Ureter (tissue), 1 donor: ENCODE data around the gene E2F1. TPM values are rescaled to one million over a fixed set of nuclear protein-coding genes. Genes with fewer than 3 reads are reported as not detected.

Source experiments
- DNase-seq: peaks from one replicate; pipeline ENCODE4 v3.0.0-alpha.2; 2020; ENCODE audit warnings: low spot score
- total RNA-seq: library from RNA; stranded (reverse); gene quantifications from one replicate; pipeline ENCODE4 v1.2.4, GENCODE V29; 2023
- donor health status: DM: yes; HTN: yes; CAD: no.

E2F1 gene
- total RNA-seq, 1 donor from 2014 or later: 2.0 TPM

DNA sequence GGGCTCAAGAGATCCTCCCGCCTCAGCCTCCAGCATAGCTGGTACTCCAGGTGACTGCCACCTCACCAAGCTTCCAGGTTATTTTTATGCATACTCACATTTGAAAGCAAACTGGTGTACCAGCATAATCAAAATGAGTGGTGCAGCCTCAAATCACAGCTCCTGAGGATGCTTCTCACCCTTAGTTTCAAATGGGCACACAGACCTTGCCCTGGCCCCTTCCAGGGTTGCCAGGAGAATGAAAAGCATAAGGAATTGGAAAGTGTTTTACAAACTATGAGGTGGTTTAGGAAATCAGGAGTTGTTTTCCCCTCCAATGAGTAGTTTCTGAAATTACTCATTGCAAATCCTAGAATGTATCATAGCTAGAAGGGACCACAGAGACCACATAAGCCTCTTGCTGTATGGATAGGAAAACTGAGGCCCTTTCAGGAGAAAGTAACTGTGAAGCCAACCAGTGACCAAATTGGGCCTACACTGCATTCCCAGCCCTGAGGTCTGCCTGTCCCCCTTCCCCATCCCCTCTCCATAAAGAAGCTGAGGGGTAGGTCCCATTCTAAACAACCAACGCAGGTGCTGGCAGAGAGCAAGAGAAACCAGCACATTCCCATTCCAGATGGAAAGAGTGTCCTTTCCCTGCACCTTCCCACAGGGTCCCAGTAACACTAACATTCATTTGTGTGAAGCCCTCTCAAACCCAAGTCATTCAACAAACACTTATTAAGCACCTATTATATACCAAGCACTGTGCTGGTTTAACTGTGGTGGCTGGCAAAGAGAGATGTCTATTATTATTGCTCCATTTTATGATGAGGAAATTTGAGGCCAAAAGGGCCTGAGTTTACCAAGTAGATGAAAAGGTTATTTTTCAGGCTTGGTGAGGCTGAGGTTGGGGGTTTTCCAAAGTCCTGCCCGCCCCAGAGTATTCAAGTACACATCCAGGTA, 2.1 kb upstream of the E2F1 start:
- DNase-seq: no peak

DNA sequence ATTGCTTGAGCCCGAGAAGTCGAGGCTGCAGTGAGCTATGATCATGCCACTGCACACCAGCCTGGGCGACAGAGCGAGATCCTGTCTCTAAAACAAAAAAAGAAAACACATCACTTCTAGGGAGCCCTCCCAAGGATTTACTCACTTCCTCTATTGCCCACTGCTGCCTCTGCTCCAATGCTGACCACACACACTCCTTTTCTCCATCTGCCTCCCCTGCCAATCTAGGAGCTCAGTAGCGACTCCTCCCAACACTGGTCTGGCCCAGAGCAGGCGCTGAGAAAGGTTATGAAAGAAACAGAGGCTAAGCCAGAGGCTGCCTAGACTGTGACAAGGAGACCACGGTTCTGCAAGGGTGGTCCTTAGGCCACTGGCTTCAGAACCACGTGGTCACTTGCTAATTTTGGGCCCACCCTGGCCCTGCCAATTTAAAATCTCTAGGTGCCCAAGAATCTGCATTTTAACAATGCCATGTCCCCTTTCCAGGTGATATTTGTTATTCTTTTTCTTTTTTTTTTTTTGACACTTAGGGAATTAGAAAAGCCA, 1.3 kb upstream of the E2F1 start:
- no peak for DNase-seq

DNA sequence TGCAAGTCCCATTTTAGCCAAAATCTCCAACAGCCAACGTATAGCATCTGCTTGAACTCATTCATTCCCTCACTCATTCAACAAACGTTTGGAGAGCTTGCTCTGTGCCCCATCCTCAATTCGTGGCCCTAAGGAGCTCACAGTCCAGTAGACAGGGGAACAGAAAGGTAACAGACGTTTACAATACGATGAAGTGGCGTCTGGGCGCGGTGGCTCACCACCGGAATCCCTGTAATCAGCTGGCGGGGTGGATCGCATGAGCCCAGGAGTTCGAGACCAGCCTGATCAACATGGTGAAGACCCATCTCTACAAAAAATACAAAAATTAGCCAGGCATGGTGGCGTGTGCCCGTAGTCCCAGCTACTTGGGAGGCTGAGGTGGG, 790 bp upstream of the E2F1 start:
- DNase-seq: no peak

DNA sequence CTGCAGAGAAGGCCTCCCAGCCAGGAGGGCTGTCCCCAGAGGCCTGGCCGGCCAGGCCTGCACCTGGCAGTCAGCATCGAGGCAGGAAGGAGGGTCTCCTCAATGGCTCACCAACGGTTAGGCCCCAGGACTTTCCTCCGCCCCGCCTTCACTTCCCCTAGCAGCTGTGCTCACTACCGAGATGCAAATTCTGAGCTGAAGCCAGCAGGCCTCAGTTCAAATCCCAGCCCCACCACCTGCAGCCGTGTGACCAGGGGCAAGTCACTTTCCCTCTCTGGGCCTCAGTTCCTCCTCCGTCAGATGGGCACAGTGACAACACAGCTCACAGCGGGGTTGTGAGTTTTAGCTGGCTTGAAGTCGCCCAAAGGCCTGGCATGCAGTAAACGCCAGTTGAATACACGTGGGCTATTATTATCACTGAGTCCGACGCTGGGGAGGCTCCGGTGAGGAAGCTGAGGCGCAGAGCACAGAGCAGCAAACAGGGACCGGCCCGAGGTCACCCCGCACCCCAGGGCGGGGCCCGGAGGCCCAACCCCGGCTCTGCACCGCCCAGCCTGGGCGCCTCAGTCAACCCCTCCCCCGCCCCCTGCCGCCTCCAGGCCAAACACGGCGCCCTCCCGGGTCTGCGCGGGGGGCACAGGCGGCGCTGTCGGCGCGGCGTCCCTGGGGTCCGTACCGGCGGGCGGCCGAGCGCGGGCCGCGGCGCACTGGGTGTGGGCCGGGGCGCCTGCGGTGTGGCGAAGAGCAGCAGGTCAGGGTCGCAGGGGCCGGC, 671 bp downstream of the E2F1 start:
- no peak for DNase-seq

DNA sequence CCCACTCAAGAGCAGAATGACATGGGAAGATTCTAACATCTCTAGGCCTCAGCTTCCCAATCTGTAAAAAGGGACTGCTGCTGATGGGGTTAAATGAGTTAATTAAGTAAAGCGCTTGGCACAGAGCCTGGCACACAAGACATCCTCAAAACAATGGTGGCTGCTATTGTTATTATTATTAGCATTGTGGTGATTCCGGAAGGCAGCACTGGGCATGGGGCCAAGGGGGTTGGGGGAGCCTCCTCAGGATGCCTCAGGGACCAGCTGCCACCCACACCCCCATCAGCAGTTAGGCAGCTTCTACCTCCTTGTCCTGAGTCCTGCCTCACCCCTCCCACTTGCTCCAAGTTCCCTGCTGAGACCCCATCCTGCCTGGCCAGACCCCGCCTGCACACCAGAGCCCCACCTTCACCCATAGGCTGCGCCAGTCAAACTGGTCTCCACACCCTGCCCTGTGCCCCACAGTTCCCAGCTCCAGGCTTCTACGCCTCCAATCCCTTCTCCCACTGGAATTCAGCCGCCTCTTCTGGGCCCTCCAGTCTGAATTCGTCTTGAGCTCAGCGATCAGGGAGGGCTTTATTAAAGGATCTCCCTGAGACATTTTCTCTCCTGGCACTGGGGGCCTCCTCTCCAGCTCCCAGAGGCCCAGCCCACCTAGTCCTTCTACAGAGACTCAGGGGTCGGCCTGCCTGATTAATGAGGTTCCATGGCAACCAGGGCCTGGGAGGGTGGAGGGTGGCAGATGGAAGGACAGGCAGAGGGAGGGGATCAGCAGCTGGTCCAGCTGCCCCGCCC, 1.5 kb downstream of the E2F1 start:
- DNase-seq: no peak

DNA sequence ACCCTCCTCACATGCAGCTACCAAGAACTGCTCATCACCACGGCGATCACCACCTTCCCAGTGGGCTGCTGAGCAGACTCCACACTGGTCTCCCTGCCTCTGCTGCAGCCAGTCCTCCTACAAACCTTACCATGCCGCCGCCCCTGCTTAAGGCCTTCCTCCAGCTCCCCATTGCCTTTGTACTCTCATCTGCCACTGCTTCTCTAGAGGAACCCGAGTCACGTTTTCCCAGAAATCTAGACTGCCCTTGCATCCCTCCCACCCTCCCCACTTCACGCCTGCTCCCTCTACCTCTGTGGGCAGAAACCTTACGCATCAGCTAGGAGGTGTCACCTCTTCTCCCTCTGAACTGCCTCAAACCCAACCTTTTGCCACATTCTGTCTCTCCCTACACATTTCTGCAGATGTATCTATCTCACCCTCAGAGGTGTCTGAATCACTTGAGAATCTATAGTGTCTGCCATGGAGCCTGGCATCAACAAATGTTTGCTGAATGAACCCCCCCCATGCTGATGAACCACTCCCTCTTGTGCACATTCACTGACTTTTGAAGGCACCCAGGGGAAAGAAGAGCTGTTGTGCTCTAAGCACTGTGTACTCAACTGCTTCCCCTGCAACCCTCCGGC, 4.3 kb downstream of the E2F1 start:
- no peak for DNase-seq

DNA sequence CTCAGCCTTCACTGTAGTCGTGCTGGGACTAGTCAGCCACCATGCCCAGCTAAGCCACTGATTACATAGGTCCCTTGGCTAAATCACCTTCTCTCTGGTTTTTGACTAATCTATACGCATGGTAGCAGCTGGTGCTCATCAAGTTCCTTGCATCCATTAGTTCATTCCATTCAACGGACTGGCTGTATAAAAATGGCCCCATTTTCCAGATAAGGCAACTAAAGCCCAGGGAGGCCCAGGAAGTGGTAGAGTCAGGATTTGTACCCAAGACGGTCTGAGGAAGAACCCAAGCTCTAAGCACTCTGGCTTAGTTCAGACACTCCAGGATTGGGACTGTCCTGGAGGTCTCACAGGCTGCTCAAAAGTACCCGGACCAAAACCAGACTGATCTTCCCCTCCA, 4.9 kb downstream of the E2F1 start:
- DNase-seq: no peak

DNA sequence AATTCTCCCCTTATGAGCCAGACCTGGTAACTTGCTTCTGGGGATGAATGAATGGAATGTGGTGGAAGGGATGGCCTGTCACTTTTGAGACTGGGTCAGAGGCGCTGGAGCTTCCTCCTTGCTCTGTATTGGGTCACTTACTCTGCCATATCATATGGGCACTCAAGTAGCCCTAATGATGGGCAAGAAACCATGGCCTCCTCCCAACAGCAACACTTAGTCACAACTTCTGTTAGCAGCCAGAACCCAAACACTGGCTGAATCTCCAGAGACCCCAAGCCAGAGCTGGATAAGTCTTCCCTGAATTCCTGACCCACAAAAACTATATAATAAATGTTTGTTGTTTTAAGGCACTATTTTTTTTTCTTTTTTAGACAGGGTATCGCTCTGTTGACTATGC, 5.5 kb downstream of the E2F1 start:
- no peak for DNase-seq

DNA sequence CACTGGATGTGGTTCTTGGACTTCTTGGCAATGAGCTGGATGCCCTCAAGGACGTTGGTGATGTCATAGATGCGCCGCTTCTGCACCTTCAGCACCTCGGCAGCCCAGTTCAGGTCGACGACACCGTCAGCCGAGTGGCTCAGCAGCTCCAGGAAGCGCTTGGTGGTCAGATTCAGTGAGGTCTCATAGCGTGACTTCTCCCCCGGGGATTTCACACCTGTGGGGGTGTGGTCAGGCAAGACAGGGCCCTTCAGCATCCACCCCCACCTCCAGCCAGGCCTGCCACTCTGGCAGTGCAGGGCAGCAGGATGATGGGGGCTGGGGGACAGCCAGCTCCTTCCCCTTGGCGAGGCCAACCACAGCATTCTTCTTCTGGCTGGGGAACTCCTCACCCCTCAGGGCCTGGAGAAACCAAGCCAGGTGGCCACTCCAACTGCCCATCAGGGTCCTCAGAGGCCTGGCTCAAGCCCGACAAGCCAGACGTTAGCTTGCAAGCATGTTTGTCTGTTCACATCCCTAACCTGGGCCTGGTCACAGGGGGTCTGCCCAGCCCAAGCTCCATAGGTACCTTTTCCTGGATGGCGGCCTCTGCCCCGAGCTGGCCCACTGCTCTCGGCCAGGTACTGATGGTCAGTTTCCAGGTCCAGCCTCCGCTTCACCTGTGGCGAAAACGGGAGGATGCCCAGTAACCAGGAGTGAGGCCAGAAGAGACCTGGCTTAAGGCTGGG, 6.3 kb downstream of the E2F1 start:
- DNase-seq: no peak

DNA sequence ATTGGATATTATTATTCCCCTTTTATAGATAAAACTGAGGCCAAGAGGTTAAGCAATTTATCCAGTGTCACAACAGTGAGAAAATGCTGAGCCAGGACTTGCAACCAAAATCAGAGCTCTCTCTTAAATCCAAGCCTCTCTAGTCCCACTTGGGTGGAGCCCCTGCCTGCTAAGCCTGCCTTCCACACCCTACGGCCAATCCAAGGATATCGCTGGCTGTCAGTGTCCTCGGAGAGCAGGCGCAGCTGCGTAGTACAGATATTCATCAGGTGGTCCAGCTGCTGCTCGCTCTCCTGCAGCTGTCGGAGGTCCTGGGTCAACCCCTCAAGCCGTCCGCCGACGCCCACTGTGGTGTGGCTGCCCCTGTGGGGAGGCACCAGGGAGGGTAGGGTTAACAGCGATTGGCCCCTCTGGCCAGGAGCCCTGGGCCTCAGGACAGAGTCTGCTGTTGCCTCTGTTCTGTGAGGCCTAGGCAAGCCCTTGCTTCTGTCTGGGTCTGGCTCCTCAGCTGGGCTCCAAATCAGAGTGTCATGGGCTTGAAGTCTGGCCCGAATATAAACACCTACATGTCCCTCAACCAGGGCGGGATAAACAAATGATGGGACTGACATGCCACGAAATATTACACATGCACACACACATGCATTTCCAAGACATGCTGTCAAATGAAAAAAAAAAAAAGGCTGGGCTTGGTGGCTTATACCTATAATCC, 8.0 kb downstream of the E2F1 start:
- DNase-seq: no peak

DNA sequence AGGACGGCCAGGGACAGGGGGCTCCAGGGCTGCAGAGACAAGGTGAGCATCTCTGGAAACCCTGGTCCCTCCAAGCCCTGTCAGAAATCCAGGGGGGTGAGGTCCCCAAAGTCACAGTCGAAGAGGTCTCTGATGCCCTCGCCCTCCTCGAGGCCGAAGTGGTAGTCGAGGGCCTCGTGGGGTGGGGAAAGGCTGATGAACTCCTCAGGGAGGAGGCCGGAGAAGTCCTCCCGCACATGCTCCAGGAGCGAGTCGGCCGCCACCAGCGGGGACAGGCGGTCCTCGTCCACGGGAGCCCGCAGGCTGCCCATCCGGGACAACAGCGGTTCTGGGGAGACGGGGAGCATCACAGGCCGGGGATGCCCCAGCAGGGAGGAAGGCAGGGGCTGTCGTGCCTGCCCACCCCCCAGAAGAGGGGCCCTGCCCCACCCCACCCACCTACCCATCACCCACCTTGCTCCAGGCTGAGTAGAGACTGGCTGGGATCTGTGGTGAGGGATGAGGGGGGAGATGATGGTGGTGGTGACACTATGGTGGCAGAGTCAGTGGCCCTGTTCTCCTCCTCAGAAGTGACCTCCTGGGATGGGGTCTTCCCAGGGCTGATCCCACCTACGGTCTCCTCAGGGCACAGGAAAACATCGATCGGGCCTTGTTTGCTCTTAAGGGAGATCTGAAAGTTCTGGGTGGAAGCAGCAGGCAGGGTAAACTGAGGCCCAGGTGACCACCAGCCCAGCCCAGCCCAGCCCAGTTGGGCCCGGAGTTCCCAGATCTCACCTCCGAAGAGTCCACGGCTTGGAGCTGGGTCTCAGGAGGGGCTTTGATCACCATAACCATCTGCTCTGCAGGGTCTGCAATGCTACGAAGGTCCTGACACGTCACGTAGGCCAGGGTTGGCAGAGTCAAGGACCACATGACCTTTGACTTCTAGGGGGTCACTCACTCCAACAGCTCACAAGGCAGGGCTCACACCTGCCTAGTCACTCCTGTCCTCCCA, 9.2 kb downstream of the E2F1 start:
- no peak for DNase-seq

DNA sequence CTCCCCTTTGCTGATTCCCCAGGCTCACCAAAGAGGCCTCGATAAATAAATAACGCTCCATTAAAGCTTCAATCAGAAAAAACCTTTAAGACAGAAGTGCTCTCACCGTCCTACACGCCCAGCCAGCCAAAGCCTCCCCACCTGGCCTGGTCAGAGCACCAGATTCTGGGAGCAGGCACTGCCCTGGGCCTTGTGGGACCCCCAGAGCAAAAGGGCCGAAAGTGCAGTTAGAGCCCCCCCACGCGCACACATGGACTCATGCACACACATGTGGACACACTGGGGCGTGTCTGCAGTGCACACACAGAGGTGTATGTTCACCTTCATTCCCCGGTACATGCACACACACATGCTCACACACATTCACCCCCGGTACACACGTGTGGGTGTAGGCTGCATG, 10.1 kb downstream of the E2F1 start:
- DNase-seq: no peak

DNA sequence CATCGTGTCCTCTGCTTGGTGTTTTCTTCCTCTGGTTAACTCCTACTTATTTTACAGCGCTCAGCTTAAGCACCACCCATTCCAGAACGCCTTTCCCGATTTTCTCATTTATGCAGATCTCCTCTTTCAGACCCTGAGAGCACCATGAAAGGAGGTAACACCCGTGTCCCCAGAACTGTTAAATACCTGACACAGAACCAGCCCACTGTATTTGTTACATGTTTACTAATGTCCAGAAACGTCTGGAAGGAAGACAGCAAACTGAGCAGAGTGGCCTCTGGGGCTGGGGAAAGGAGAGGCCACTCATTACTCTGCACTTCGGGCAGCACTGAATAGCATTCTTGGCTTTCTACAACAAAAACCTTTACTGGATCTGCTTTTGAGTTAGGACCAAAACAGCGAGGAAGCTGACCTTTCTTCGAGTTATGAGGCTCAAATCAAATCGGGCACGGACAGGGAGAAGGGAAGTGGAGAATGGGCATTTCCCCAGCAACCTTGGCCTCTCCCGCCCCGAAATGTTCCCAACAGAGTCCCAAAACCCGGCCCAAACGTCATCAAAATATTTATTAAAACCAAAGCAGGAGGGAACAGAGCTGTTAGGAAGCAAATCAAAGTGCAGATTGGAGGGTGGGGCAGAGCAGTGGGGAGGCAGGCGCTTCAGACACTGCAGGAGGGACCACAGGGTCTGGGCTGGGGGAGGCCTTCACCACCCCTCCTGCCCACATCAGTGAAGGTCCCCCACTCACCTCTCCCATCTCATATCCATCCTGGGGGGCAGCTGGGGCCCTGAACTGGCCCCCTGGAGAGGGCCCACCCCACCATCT, 10.8 kb downstream of the E2F1 start:
- no peak for DNase-seq

DNA sequence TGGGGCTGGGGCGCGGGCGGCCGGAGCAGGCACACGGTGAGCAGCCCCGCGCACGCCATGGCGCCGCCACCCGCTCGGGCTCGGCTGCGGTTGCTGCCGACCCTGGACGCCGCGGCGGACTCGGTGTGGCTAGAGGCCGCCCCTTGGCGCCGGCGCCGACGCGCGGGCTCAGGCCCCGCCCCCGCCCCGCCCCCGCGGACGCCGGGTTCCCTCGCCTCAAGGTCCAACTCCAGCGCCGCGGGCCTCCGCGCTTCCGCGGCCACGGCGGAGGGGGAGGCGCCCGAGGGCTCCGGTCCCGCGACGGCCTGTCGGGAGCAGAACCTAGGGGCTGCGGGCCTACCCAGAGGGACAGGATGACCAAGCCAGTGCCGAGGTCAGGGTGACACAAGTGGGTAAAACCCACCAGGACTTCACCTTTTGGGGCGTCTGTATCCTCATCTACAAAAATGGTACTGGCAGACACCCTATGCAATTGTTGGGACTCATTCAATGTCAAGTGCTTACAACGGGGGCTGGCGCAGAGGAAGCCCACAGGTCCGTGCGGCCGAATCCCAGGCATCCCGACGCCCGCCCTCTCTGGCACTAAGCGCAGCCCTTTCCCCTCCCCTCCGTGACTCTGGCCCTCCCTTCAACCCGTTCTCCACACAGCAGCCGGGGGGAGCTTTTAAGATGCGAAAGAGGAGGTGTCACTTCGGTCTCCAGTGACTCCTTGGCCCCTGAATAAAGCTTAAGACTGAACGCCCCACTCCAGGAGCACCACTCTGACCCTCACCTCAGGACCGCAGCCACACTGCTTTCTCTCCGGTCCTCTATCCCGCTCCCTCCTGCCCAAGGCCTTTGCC, 11.7 kb downstream of the E2F1 start, which contains the start of gene NECAB3:
Gene NECAB3, minus strand, starts transcription at position 135 of the 842 bp plus-strand sequence. Its CDS starts 76 bp downstream, at position 59.
- no peak for DNase-seq

DNA sequence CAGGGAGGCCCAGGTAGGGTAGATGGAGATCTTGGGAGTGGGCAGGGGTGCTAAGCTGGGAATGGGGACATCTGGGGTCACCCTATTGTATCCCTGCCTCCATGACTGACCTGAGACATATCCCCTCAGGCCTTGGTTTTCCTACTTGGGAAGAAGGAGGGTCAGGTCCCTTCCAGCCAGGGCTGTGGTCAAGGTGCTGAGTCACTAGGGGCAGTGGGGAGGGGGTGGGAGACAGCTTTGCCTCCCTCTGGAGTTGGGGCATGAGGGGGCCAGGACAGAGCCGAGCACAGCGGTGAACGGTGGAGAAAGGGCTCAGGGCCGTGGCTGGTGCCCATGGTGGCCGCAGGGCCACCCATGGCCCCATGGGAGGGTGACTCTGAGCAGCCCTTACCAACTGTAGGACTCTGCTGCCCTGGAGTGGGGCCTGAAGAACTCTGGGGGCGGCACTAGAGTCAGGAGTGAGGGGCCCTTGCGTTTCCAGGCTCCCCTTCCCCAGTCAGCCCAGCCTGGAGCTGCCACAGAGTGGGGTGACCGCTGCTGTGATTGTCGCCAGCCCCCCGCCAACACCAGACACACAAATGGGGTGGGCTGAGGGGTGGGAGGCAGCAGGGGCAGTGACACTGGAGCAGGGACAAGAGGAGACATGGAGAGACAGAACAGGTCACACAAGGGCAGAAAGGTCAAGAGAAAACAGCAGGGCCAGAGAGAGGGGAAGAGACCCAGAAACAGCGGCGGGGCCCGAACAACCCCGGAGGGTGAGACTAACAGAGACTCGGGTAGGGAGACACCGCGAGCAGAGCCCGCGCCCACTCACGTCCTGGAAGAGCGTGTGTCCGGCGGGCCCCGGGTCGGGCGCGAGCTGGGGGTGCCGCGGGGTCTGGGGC, 12.5 kb downstream of the E2F1 start:
- no peak for DNase-seq

DNA sequence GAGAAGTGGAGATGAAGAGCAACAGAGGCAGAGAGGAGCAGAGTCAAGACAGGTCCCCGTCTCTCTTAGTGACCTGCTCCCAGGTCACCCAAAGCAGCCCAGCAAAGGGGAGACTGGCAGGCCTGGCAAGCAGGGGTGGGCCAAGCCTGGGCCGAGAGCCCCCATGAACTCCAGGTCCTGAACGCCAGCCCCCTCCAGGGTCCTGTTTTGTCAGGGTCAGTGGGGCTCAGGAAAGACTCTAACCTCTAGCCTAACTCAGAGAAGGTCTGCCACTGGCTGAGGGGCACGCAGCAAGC, 13.1 kb downstream of the E2F1 start:
- no peak for DNase-seq
